GM12801 (cell line): ENCODE measurements around the gene UCKL1.

Experiments
- CTCF ChIP-seq: IDR thresholded peaks from one replicate; pipeline ENCODE4 v1.5.1; 2011; ENCODE audit warnings: control low read depth; ENCODE audit not compliant: insufficient read length; ENCODE audit errors: extremely low read depth

The UCKL1 gene

GRCh38 chr20:63957690-63958441, 1.6 kb upstream of the UCKL1 start:
- TF ChIP-seq CTCF = no peak

- no peak for TF ChIP-seq CTCF
These were observed 931 bp upstream of the UCKL1 start for GRCh38 chr20:63957004-63957689.

- TF ChIP-seq CTCF = no peak
These were observed 418 bp upstream of the UCKL1 start for GRCh38 chr20:63956664-63957003.

GRCh38 chr20:63955281-63955826, 862 bp downstream of the UCKL1 start:
- no peak for TF ChIP-seq CTCF

GRCh38 chr20:63953764-63954429, 2.3 kb downstream of the UCKL1 start:
- TF ChIP-seq CTCF = no peak

GRCh38 chr20:63952769-63953168, 3.4 kb downstream of the UCKL1 start:
- TF ChIP-seq CTCF = no peak

- TF ChIP-seq CTCF = no peak
These were observed 4.0 kb downstream of the UCKL1 start for GRCh38 chr20:63952210-63952535.
